ENCODE data around the gene ARHGAP8. TPM values are rescaled to one million over a fixed set of nuclear protein-coding genes. Genes with fewer than 3 reads are reported as not detected.

Gene ARHGAP8
- total RNA-seq, 1 donor from 2014 or later: 38.1 TPM

DNA sequence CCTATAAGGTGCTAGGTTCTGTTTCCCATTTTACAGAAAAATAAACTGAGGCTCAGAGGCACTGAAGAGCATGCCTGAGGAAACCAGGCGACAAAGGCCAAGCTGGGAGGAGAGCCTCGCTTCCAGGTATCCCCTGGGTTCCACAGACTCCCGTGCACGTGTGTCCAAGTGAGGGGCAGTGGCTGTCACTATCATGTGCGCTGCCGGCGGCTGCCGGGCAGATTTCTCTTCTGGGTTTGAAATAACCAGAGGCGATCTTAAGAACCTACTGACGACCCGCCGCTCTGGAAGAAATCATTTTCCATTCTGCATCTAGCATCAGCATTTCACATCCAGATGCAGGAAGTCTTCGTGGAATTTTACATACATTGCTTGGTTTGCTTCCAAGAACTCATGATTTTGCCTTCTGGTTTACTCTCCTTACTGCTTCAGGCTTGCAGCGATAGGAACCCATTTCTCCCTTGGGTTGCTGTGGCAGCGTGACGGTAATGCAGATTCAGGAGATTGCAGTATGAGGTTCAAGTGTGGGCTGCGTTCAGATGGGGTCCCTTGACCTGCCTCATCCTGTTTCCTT is 28.6 kb downstream of the ARHGAP8 start:
- no peak overlapping the region for H3K4me3 ChIP-seq (ENCODE audit: low read depth, low read length)
- TF ChIP-seq CTCF (conservative IDR thresholded peaks at IDR 0.05; ENCODE audit: low read depth, low read length): no peak
- DNase-seq (ENCODE audit: low read depth): no peak

DNA sequence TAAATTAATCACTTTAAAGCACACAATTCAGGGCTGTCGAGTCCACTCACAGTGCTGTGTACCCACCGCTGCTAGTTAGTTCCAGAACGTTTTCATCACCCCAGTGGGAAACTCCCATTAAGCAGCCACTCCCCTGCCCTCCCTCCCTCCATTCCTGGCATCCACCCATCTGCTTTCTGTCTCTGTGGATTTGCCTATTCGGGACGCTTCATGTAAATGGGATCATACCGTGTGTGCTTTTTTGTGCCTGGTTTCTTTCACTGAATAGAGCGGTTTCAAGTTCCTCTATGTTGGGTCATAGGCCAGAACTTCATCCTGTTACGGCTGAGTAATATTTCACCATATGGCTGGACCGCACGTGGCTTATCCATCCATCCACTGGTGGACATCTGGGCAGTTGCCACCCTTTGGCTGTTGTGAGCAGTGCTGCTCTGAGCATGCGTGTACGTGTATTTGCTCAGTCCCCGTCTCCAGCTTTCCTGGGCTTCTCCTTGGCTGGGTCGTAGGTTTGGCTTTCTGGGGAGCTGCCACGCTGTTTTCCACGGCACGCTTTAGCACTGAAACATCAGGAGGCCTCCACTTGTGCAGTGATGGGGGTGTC is 30.1 kb downstream of the ARHGAP8 start:
- no peak overlapping the region for H3K4me3 ChIP-seq (ENCODE audit: low read depth, low read length)
- TF ChIP-seq CTCF (conservative IDR thresholded peaks at IDR 0.05; ENCODE audit: low read depth, low read length): no peak
- DNase-seq (ENCODE audit: low read depth): no peak

- DNase-seq (ENCODE audit: low read depth): no peak
- no peak for TF ChIP-seq CTCF (conservative IDR thresholded peaks at IDR 0.05; ENCODE audit: low read depth, low read length)
- H3K4me3 ChIP-seq (ENCODE audit: low read depth, low read length): no peak overlapping the region
Measured at GRCh38 chr22:44783091-44783490, 30.7 kb downstream of the ARHGAP8 start.

DNA sequence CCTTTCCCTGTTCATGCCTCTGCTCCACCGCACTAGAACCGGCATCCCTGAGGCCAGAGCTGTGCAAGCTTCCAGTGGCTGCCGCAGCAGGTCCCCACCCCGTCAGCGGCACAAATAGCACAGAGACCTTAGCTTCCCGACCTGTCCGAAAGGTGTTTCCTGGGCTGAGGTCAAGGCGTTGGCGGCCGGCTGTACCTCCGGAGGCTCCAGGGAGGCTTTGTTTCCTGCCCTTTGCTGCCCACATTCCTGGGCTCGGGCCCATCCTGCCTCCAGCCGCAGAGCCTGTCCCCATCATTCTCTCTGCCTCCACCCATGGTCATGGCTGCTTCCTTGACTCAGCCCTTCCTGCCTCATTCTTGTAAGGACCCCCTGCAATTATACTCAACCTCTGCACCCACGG is 31.2 kb downstream of the ARHGAP8 start:
- DNase-seq (ENCODE audit: low read depth): no peak
- H3K4me3 ChIP-seq (ENCODE audit: low read depth, low read length): no peak overlapping the region
- no peak for TF ChIP-seq CTCF (conservative IDR thresholded peaks at IDR 0.05; ENCODE audit: low read depth, low read length)

DNA sequence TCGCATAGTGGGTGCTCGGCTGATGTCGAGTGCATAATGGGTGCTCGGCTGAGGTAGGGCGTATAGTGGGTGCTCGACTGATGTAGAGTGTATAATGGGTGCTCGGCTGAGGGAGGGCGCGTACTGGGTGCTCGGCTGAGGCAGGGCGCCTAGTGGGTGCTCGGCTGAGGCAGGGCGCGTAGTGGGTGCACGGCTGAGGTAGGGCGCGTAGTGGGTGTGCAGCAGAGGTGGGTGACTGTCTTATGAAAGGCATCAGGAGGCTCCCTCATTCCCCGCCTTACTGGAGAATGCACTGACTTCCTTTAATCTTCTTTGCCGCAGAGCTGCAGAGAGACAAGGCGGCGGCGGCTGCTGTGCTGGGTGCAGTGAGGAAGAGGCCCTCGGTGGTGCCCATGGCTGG is 33.8 kb downstream of the ARHGAP8 start:
- no peak for DNase-seq (ENCODE audit: low read depth)
- no peak for TF ChIP-seq CTCF (conservative IDR thresholded peaks at IDR 0.05; ENCODE audit: low read depth, low read length)
- H3K4me3 ChIP-seq (ENCODE audit: low read depth, low read length): no peak overlapping the region

DNA sequence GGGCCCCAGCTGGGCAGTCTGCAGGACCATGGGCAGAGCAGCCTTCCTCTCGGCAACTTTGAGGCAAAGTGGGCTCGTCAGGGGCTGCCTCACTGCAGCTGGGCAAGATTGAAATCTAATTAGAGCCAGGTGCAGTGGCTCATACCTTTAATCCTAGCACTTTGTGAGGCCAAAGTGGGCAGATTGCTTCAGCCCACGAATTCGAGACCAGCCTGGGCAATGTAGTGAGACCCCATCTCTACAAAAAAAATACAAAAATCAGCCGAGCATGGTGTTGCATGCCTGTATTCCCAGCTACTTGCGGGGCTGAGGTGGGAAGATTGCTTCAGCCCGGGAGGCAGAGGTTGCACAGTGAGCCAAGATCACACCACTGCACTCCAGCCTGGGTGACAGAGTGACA is 34.2 kb downstream of the ARHGAP8 start:
- no peak for TF ChIP-seq CTCF (conservative IDR thresholded peaks at IDR 0.05; ENCODE audit: low read depth, low read length)

GRCh38 chr22:44787832-44788231 is 35.5 kb downstream of the ARHGAP8 start:
- H3K4me3 ChIP-seq (ENCODE audit: low read depth, low read length): no peak overlapping the region
- TF ChIP-seq CTCF (conservative IDR thresholded peaks at IDR 0.05; ENCODE audit: low read depth, low read length): no peak
- DNase-seq (ENCODE audit: low read depth): no peak

More for the DNA sequence above, 34.2 kb downstream of the ARHGAP8 start:
- DNase-seq (ENCODE audit: low read depth): no peak
- no peak overlapping the region for H3K4me3 ChIP-seq (ENCODE audit: low read depth, low read length)

Measured in epithelial cell of proximal tubule (primary cell).